Iris pigment epithelial cell (primary cell): ENCODE data around the gene PLPPR3.
"Not testable (repeated sequence)": the region's sequence is repeated elsewhere in the genome, so short reads cannot be mapped to it uniquely, and the experiment has no call there.

Experiments used
- DNase-seq: peaks from one replicate; pipeline ENCODE4 v3.0.0-alpha.2; 2011; ENCODE audit warnings: low read depth

PLPPR3 gene

DNA sequence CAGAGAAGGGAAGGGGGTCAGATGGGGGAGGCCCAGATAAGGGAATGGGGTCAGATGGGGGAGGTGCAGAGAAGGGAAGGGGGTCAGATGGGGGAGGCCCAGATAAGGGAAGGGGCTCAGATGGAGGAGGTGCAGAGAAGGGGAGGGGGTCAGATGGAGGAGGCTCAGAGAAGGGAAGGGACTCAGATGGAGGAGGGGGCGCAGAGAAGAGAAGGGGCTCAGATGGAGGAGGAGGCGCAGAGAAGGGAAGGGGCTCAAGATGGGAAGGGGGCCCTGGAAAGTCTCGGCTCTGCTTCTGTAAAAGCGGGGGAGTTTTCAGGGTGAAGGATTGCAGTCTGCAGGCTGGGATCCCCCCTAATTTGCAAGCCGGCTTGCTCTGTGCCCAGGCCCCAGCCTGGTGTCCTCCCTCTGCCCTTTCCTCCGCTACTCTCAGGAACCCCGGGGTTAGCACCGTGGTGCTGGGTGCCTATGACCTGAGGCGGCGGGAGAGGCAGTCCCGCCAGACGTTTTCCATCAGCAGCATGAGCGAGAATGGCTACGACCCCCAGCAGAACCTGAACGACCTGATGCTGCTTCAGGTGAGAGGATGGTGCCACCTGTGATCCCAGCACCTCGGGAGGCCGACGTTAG lies 7.5 kb upstream of the PLPPR3 start:
- no peak for DNase-seq

DNA sequence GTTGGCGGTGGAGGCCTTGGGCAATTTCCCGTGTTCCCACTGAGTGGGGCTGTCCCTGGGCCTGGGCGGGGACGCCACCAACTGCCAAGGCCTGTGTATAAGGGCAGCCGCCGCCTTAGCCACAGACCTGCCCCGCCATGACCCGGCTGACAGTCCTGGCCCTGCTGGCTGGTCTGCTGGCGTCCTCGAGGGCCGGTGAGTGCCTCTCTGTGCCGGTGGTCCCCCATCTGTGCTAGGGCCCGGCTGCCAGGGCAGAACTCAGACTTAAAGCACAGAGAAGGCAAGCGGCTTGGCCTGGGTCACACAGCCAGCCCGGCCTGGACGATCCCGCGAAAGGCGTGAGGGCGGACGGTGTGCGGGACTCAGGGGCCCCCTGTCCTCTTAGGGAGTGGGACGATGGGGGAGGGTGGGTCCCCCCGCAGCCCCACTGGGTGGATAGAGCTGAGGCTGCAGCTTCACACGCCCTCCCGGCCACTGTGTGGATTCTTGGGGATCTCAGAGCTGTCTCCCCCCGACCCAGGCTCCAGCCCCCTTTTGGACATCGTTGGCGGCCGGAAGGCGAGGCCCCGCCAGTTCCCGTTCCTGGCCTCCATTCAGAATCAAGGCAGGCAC lies 6.1 kb upstream of the PLPPR3 start, which contains the start of gene AZU1:
Gene AZU1 (plus strand): TSS at position 128 of the 612 bp plus-strand sequence. CDS start 10 bp downstream, at position 138.
- no peak for DNase-seq

DNA sequence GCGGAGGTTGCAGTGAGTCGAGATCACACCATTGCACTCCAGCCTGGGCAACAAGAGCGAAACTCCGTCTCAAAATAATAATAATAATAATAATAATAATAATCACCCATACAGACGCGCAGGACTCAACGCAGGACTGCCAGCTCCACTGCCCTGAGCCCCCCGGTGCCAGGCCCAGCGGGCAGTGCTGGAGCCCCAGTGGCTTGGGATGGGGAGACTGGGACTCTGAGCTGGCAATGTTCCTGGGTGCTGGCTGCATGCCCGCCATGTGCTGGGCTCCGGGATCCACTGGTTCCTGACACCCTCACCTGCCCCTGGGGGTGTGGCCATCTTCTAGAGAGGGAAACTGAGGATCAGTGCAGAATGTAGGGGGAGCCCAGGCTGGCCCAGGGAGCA lies 5.6 kb upstream of the PLPPR3 start:
- no peak for DNase-seq

DNA sequence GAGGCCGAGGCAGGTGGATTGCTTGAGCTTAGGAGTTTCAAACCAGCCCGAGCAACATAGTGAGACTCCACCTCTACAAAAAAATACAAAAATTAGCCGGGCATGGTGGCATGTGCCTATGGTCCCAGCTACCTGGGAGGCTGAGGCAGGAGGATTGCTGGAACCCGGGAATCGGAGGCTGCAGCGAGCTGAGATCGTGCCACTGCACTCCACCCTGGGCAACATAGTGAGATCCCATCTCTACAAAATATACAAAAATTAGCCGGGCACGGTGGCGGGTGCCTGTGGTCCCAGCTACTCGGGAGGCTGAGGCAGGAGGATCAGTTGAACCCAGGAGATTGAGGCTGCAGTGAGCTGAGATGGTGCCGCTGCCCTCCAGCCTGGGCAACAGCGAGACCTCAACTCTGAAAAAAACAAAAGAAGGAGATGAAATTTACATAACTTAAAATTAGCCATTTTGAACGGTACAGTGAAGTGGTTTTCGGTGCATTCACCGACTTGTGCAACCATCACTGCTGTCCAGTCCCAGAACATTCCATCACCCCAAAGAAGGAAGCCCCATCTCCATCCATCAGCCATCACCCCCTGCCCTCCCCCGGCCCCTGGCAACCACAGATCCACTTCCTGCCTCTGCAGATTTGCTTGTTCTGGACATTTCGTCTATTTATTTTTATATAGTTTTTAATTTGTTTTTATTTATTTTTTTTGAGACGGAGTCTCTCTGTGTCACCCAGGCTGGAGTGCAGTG lies 4.3 kb upstream of the PLPPR3 start:
- no peak for DNase-seq

DNA sequence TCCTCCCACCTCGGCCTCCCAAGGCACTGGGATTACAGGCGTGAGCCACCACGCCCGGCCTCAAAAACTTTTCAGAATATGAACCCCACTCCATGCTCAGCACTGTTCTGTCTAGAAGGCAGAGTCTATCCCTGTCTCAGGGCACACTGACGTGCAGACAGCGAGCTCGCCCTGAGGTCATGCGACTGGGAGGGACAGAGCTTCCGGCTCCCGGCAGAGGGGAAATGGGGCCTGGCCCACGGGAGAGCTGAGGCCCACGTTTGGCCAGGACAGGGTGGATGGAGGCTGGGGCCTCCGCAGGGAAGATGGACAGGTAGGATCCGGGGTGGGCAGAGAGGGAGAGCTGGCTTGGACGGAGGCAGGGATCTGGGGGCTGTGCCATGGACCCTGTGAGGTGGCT lies 3.1 kb upstream of the PLPPR3 start:
- no peak for DNase-seq

DNA sequence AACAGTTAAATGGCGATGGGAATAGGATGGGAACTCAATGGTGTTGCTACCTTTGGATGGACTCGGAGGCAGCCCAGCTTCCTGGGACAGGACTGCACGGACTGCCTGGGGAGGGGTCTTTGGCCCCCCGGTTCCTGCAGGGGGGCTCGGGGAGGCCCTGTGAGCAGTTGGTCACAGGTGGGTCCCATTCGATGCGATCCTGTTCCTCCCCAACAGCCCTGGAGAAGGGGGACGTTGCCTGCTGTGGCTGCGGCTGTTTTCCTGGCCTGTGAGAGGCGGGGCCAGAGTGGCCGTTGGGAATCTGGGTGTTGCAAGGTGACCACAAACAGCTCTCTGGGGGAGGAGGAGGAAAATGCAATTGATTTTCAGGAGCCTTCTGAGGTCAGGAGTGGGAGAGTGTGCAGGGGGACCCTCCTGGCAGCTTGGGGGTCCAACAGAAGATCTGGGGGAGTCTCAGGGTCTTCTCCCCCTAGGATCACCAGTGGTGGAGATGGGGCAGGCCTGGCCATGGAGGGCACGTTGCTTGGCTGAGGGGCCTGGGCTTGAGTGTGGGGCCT lies 1.9 kb upstream of the PLPPR3 start:
- peak; percentile 49 for DNase-seq

DNA sequence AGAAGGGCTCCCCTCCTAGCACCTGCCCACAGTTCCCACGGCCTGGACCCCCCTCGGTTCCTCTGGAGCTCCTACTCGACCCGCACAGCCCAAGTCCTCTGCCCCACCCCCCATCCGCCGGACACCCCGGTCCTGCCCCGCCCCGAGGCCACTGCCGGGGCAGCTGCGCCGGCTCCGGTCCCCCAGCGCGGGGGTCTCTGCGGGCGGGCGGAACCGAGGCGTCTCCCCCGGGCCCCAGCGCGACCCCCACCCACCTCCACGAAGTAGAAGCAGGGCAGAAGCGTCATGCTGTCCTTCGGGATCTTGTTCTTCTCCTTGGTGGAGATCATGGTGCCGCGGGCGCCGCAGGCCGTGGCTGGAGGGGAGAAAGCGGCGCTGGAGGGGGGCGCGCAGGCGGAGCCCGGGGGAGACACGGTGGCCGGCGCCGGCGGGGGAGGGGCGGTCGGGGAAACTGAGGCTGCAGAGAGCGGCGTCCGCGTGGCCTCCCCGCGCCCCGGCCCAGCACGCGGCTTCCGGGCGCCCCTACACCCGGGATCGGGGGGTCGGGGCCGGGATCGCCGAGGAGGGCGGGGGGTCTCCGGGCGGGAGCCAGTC lies 427 bp downstream of the PLPPR3 start:
- no peak for DNase-seq

DNA sequence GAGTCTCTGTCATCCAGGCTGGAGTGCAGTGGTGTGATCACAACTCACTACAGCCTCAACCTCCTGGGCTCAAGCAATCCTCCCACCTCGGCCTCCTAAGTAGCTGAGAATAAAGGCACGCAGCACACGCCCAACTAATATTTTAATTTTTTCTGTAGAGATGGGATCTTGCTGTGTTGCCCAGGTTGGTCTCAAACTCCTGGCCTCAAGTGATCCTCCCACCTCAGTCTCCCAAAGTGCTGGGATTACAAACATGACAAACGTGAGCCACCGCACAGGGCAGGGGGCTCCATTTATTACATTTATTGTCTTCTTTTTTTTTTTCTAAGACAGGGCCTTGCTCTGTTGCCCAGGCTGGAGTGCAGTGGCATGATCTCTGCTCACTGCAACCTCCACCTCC lies 1.5 kb downstream of the PLPPR3 start:
- not testable (repeated sequence) for DNase-seq

DNA sequence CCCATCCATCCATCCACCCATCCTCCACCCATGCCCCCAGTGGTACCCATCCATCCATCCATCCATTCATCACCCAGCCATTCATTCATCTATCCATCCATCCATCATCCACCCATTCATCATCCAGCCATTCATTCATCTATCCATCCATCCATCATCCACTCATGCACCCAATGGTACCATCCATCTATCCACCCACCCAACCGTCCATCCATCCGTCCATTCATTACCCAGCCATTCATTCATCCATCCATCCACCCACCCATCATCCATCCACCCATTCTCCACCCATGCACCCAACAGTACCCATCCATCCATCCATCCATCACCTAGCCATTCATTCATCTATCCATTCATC lies 5.3 kb downstream of the PLPPR3 start:
- DNase-seq = no peak

DNA sequence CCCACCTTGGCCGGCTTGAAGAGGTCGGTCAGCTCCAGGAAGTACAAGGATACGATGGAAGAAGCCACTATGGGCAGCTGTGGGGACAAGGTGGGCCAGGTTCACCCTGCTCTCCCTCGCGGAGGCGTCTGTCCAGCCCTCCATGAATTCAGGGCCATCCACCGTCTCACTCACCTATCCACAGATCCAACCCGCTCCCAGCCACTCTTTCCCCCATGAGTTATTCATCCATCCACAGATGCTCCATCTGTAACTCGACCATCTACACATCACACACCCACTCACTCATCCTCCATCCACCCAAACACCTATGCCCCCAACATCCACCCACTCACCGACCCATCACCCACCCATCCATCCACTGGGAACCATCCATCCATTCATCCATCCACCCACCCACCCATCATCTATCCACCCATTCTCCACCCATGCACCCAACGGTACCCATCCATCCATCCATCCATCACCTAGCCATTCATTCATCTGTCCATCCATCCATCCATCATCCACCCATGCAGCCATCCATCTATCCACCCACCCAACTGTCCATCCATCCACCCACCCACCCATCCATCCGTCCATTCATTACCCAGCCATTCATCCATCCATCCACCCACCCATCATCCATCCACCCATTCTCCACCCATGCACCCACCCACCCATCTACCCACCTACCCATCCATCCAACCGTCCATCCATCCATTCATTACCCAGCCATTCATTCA lies 5.8 kb downstream of the PLPPR3 start:
- no peak for DNase-seq

DNA sequence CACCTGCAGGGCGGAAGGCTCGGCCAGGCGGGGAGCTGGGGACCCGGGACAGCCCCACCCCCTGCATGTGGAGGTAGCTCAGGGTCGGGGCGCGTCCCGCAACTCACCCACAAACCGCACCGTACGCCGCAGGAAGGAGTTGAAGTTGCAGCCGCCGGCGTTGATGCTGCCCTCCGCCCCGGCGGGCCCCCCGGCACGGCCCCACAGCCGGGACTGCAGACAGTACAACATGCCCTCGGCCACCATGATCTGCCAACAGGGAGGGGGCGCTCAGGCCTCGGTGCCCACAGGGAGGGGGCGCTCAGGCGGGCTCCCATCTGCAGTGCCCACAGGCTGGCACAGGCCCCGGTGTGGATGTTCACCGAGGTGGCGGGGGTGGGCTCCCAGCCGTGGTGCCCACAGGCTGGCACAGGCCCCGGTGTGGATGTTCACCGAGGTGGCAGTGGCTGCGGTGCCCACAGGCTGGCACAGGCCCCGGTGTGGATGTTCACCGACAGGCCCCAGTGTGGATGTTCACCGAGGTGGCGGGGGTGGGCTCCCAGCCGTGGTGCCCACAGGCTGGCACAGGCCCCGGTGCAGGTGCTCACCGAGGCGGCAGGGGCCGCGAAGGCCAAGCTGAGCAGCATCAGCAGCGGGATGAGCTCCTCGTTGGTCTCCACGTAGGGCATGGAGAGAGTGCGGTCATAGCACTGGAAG lies 6.5 kb downstream of the PLPPR3 start:
- DNase-seq = no peak

DNA sequence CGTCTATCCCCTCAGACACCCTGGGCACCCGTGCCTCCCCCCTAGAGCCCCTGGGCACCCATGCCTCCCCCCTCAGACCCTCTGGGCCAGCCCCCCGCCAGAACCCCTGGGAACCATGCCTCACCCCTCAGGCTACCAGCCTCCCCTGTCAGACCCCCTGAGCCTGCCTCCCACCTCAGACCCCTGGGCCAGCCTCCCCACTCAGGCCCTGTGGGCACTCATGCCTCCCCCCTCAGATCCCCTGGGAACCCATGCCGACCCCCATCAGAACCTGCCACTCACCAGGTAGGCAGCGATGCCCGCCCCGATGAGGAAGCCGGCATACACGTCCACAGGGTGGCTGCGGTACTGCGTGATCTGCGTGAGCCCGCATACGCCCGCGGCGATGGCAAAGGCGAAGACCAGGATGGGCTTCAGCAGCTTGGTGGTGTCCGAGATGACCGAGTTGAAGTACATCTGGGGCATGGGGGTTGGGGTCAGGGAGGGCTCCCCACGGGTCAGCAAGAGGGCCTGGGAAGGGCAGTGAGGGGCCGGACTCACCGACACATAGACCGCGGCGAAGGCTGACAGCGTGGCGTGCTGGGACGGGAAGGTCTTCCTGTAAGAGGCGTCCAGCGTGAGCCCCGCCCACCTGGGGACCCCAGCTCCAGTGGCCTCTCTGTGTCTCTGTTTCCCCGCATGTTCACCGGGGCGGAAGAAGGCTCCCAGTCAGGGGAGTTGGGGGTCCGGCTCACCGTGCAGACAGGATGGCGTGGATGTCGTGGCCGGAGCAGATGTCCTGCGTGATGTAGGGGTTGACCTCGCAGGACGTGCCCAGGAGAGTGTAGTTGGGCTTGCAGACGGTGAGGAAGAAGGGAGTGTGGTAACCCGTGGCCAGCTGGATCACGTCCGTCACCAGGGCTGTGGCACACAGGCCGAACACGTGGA lies 7.3 kb downstream of the PLPPR3 start:
- no peak for DNase-seq

DNA sequence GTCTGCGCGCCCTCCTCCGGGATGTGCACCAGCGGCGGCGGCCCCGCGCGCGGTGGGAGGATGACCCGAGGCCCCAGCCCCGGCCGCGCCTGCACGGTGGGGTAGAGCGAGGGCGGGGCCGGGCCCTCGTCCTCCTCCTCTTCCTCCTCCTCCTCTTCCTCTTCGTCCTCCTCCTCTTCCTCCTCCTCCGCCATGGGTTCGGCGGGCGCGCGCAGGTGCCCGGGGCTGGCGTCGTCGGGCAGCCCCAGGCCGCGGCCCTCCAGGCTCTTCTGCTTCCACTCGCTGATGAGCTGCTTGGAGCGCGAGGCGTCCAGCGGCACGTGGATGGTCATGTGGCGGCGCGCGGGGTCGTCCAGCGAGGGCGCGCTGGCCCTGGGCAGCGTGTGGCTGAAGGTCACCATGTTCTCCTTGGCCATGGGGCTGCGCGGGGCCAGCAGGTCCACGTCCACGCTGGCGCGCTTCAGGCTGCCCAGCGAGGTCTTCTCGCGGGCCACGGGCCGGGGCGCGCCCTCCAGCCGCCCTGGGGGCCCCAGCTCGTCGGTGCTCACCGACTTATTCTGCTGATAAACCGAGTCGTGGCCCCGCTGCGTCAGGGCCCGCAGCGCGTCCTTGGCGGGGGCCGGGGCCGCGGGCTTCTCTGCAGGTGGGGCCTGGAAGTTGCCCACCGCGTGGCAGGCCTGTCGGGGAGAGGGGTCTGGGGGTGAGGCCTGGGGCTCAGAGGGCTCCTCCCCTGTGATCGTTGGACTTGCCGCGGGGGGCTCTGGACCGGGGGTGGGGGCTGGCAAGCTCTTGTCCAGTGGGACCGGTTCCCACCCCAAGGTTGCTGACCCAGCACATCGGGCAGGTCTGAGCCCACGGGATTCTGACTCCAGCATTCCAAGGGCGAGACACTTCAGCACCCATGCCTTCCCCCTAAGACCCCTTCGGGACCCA lies 8.3 kb downstream of the PLPPR3 start:
- no peak for DNase-seq

DNA sequence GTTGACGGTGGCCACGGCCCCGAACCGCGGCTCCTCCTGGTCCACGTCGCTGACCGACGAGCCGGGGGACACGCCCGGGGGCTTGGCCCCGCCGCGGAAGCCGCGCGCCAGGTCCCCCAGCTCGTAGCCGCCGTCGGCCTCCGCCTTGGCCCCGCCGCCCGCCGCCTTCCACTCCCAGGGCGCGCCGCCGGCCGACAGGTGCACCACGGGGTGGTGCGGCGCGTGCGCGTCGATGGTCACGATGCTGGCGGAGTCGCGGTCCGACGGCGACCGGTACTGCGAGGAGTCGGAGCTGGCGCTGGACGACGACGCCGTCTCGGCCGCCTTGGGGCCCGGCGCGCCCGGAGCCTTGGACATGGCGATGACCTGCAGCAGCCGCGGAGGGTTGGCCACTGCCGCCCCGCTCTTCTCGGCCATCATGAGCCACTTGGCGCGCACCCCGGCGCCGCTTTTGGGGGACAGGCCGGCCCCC lies 9.0 kb downstream of the PLPPR3 start:
- DNase-seq = no peak

DNA sequence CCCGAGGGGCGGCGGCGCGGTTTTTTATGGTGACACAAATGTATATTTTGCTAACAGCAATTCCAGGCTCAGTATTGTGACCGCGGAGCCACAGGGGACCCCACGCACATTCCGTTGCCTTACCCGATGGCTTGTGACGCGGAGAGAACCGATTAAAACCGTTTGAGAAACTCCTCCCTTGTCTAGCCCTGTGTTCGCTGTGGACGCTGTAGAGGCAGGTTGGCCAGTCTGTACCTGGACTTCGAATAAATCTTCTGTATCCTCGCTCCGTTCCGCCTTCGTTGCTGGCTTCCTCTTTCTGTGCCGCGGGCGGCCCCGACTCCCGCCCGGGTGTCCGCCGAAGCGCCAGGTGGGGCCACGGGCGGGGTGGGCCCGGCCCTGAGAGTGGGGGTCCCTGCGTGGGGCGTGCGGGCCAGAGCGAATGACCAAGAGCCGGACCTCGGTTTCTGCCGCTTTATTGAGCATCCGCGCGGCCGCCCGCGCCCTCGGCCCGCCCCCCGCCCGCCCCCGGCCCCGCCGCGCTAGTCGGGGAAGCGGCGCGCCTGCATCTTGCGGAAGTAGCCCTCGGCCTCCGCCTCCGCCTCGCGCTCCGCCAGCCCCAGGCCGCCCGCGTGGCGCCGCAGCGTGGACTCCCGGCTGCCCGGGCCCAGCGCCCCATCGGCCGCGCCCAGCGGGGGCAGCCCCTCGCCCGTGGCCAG lies 9.6 kb downstream of the PLPPR3 start:
- DNase-seq = no peak

DNA sequence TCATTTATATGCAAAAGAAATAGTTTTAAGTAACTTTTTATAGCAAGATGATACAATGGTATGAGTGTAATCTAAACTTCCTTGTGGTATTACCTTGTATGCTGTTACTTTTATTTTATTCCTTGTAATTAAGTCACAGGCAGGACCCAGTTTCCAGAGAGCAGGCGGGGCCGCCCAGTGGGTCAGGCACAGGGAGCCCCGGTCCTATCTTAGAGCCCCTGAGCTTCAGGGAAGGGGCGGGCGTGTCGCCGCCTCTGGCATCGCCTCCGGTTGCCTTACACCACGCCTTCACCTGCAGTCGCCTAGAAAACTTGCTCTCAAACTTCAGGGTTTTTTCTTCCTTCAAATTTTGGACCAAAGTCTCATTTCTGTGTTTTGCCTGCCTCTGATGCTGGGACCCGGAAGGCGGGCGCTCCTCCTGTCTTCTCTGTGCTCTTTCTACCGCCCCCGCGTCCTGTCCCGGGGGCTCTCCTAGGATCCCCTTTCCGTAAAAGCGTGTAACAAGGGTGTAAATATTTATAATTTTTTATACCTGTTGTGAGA lies 10.2 kb downstream of the PLPPR3 start:
- DNase-seq = no peak

DNA sequence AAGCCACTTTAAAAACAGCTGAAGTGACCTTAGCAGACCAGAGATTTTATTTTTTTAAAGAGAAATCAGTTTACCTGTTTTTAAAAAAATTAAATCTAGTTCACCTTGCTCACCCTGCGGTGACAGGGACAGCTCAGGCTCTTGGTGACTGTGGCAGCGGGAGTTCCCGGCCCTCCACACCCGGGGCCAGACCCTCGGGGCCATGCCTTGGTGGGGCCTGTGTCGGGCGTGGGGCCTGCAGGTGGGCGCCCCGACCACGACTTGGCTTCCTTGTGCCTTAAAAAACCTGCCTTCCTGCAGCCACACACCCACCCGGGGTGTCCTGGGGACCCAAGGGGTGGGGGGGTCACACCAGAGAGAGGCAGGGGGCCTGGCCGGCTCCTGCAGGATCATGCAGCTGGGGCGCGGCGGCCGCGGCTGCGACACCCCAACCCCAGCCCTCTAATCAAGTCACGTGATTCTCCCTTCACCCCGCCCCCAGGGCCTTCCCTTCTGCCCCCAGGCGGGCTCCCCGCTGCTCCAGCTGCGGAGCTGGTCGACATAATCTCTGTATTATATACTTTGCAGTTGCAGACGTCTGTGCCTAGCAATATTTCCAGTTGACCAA lies 10.8 kb downstream of the PLPPR3 start:
- no peak for DNase-seq
